ENCODE data around the gene MAP3K3.

DNA sequence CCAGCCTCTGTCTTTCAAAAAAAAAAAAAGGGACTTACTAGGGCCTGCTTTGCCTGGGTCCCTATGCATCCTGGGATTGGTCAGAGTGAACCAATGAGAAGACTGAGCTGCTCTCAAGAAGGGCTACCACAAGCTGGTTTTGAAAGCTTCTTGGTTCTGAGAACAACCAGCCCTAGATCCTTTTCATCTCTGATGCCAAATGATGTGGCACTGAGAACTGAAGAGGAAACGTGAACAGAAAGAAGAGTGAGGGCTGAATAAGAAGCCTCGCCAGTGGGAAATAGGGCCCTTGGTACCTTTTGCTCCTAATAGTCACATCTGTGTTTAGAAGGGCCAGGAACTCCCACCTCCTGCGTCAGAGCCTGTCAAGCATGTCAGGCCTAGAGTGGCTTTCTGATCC is 10.9 kb upstream of the MAP3K3 start:
- TF ChIP-seq, protein P1, sequence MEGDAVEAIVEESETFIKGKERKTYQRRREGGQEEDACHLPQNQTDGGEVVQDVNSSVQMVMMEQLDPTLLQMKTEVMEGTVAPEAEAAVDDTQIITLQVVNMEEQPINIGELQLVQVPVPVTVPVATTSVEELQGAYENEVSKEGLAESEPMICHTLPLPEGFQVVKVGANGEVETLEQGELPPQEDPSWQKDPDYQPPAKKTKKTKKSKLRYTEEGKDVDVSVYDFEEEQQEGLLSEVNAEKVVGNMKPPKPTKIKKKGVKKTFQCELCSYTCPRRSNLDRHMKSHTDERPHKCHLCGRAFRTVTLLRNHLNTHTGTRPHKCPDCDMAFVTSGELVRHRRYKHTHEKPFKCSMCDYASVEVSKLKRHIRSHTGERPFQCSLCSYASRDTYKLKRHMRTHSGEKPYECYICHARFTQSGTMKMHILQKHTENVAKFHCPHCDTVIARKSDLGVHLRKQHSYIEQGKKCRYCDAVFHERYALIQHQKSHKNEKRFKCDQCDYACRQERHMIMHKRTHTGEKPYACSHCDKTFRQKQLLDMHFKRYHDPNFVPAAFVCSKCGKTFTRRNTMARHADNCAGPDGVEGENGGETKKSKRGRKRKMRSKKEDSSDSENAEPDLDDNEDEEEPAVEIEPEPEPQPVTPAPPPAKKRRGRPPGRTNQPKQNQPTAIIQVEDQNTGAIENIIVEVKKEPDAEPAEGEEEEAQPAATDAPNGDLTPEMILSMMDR (IDR thresholded peaks at IDR 0.05; ENCODE audit: extremely low read depth in 1 of 2, insufficient read depth in 1 of 2, low read depth in 1 of 2, low read length in 2 of 2) = no peak
- TF ChIP-seq POLR2A (IDR thresholded peaks at IDR 0.05; ENCODE audit: low read depth, low read length) (no peak), EZH2 (IDR thresholded peaks at IDR 0.05; ENCODE audit: borderline replicate concordance, low read depth, low read length, severe bottlenecking) (no peak)
